Measurements from ENCODE around the gene FAM227B.
"Not testable (repeated sequence)": the region's sequence is repeated elsewhere in the genome, so short reads cannot be mapped to it uniquely, and the experiment has no call there.

FAM227B gene

GRCh38 chr15:49620658-49621368, at the start of gene FAM227B, which contains the start of gene DTWD1:
Gene FAM227B (minus strand): TSS chr15:49620818. CDS start chr15:49615171, 5,647 bp downstream.
Gene DTWD1 (plus strand): TSS chr15:49621048. CDS start chr15:49625168, 4,120 bp downstream.
- peak; percentile 93 for DNase-seq

GRCh38 chr15:49669288-49669687, 48.7 kb upstream of the FAM227B start:
- DNase-seq: no peak

GRCh38 chr15:49666486-49666885, 45.9 kb upstream of the FAM227B start:
- DNase-seq: not testable (repeated sequence)

- DNase-seq: no peak
These were observed 44.1 kb upstream of the FAM227B start for GRCh38 chr15:49664716-49665115.

GRCh38 chr15:49656734-49657133, 36.1 kb upstream of the FAM227B start:
- DNase-seq: no peak

GRCh38 chr15:49652922-49653321, 32.3 kb upstream of the FAM227B start:
- DNase-seq: no peak

- DNase-seq: no peak
These were observed 30.1 kb upstream of the FAM227B start for GRCh38 chr15:49650676-49651075.

- no peak for DNase-seq
These were observed 29.4 kb upstream of the FAM227B start for GRCh38 chr15:49649987-49650386.

GRCh38 chr15:49646891-49647290, 26.3 kb upstream of the FAM227B start:
- DNase-seq: no peak

- DNase-seq: no peak
These were observed 25.3 kb upstream of the FAM227B start for GRCh38 chr15:49645941-49646340.

GRCh38 chr15:49645277-49645676, 24.7 kb upstream of the FAM227B start:
- DNase-seq: no peak

GRCh38 chr15:49644364-49644794, 23.8 kb upstream of the FAM227B start:
- DNase-seq: no peak

- DNase-seq: no peak
These were observed 17.2 kb upstream of the FAM227B start for GRCh38 chr15:49637857-49638256.

GRCh38 chr15:49628379-49628778, 7.8 kb upstream of the FAM227B start:
- no peak for DNase-seq

- no peak for DNase-seq
These were observed 6.8 kb upstream of the FAM227B start for GRCh38 chr15:49627407-49627877.

GRCh38 chr15:49625460-49626036, 4.9 kb upstream of the FAM227B start:
- no peak for DNase-seq

- DNase-seq: no peak
These were observed 3.4 kb upstream of the FAM227B start for GRCh38 chr15:49624056-49624455.

- no peak for DNase-seq
These were observed 1.9 kb upstream of the FAM227B start for GRCh38 chr15:49622561-49622960.

GRCh38 chr15:49621887-49622286, 1.3 kb upstream of the FAM227B start:
- DNase-seq: no peak

GRCh38 chr15:49621401-49621811, 788 bp upstream of the FAM227B start:
- DNase-seq: no peak

GRCh38 chr15:49620199-49620598, 419 bp downstream of the FAM227B start:
- DNase-seq: no peak

GRCh38 chr15:49619226-49619625, 1.4 kb downstream of the FAM227B start:
- no peak for DNase-seq

- not testable (repeated sequence) for DNase-seq
These were observed 8.4 kb downstream of the FAM227B start for GRCh38 chr15:49612240-49612639.

- no peak for DNase-seq
These were observed 10.3 kb downstream of the FAM227B start for GRCh38 chr15:49610157-49610918.

Measured in activated CD8-positive, alpha-beta memory T cell treated with anti-CD3 and anti-CD28 coated beads, Interleukin-2, amount 50 U/mL, for 48 hours (primary cell).